GM12878 (cell line): ENCODE data around the gene NTN3. TPM values are rescaled to one million over a fixed set of nuclear protein-coding genes. Genes with fewer than 3 reads are reported as not detected.

ENCODE experiments used
- BACH1 ChIP-seq: fragments of 450-650 bp; IDR thresholded peaks from 2 replicates; pipeline ENCODE4 v1.6.1; 2017; ENCODE audit warnings: mild to moderate bottlenecking, borderline replicate concordance
- CHD4 ChIP-seq: fragments of 200-600 bp; sonication (generic); IDR thresholded peaks from 2 replicates; pipeline ENCODE4 v1.6.1; 2016; ENCODE audit warnings: mild to moderate bottlenecking
- CREB1 ChIP-seq: IDR thresholded peaks from 2 replicates; pipeline ENCODE4 v1.6.1; 2012; ENCODE audit warnings: low read depth, mild to moderate bottlenecking, inconsistent platforms
- EGR1 ChIP-seq, 2 experiments: IDR thresholded peaks; 1 replicate in 1 of 2; 2 replicates in 1 of 2; pipeline ENCODE4 v1.6.1; 2011 to 2012; ENCODE audit warnings: low read depth in 2 of 2, low read length in 2 of 2, borderline replicate concordance in 1 of 2, mild to moderate bottlenecking in 1 of 2, moderate library complexity in 1 of 2
- EP300 ChIP-seq, 2 experiments: fragments of 150-350 bp in 1 of 2; IDR thresholded peaks; 2 replicates each; pipeline ENCODE4 v1.6.1; 2011 to 2012; ENCODE audit warnings: low read depth in 2 of 2, low read length in 2 of 2, borderline replicate concordance in 1 of 2, improper control_type of control experiment in 1 of 2, inconsistent platforms in 1 of 2; ENCODE audit not compliant: control insufficient read depth in 1 of 2
- ETV6 ChIP-seq, 2 experiments: fragments of 450-650 bp in 1 of 2; IDR thresholded peaks in 1 of 2; conservative IDR thresholded peaks in 1 of 2; 2 replicates each; pipeline ENCODE4 v1.6.1; 2014; ENCODE audit warnings: antibody characterized with exemption in 1 of 2, borderline replicate concordance in 1 of 2, low read depth in 1 of 2, mild to moderate bottlenecking in 1 of 2, moderate library complexity in 1 of 2
- FOXM1 ChIP-seq: IDR thresholded peaks from 2 replicates; pipeline ENCODE4 v1.6.1; 2012; ENCODE audit warnings: low read depth, mild to moderate bottlenecking, inconsistent platforms, low read length, moderate library complexity
- GABPA ChIP-seq: IDR thresholded peaks from 2 replicates; pipeline ENCODE4 v1.6.1; 2014; ENCODE audit warnings: antibody characterized with exemption, low read depth, mild to moderate bottlenecking, inconsistent platforms
- HCFC1 ChIP-seq: fragments of 150-350 bp; IDR thresholded peaks from 2 replicates; pipeline ENCODE4 v1.6.1; 2014; ENCODE audit warnings: low read length
- HDGF ChIP-seq: fragments of 450-650 bp; IDR thresholded peaks from 2 replicates; pipeline ENCODE4 v1.6.1; 2016; ENCODE audit warnings: antibody characterized with exemption
- JUND ChIP-seq: IDR thresholded peaks from 2 replicates; pipeline ENCODE4 v1.6.1; 2012; ENCODE audit warnings: low read depth, mild to moderate bottlenecking, low read length, improper control_type of control experiment, moderate library complexity
- MEF2A ChIP-seq: IDR thresholded peaks from 2 replicates; pipeline ENCODE4 v1.6.1; 2011; ENCODE audit warnings: low read depth, mild to moderate bottlenecking, low read length, moderate library complexity; ENCODE audit not compliant: insufficient read depth
- MYB ChIP-seq: fragments of 150-350 bp; IDR thresholded peaks from 2 replicates; pipeline ENCODE4 v1.6.1; 2014; ENCODE audit warnings: mild to moderate bottlenecking, low read depth, low read length, borderline replicate concordance
- NBN ChIP-seq: fragments of 450-650 bp; IDR thresholded peaks from 2 replicates; pipeline ENCODE4 v1.6.1; 2016
- NFIC ChIP-seq: IDR thresholded peaks from 2 replicates; pipeline ENCODE4 v1.6.1; 2012; ENCODE audit warnings: low read depth, mild to moderate bottlenecking, inconsistent platforms, low read length, moderate library complexity
- NFYA ChIP-seq: IDR thresholded peaks from 2 replicates; pipeline ENCODE4 v1.6.1; 2011; ENCODE audit warnings: low read depth, mild to moderate bottlenecking, low read length, improper control_type of control experiment, borderline replicate concordance
- POLR2AphosphoS2 ChIP-seq: IDR thresholded peaks from 2 replicates; pipeline ENCODE4 v1.6.1; 2011; ENCODE audit warnings: low read depth, mild to moderate bottlenecking, low read length, improper control_type of control experiment, moderate library complexity
- RB1 ChIP-seq: fragments of 450-650 bp; formaldehyde crosslinking; IDR thresholded peaks from 2 replicates; pipeline ENCODE4 v1.6.1; 2017; ENCODE audit warnings: mild to moderate bottlenecking, borderline replicate concordance
- RBBP5 ChIP-seq: fragments of 200-600 bp; sonication (generic); conservative IDR thresholded peaks from 2 replicates; pipeline ENCODE4 v1.6.1; 2016
- SIX5 ChIP-seq: IDR thresholded peaks from 2 replicates; pipeline ENCODE4 v1.6.1; 2011; ENCODE audit warnings: mild to moderate bottlenecking, low read depth, low read length, moderate library complexity; ENCODE audit not compliant: severe bottlenecking
- SP1 ChIP-seq: IDR thresholded peaks from one replicate; pipeline ENCODE4 v1.6.1; 2011; ENCODE audit warnings: low read depth, low read length
- STAT3 ChIP-seq: IDR thresholded peaks from 2 replicates; pipeline ENCODE4 v1.6.1; 2011; ENCODE audit warnings: low read depth, low read length, improper control_type of control experiment
- SUZ12 ChIP-seq: fragments of 200-600 bp; sonication (generic); IDR thresholded peaks from one replicate; pipeline ENCODE4 v1.6.1; 2018; ENCODE audit warnings: antibody characterized with exemption, mild to moderate bottlenecking; ENCODE audit not compliant: unreplicated experiment
- TCF7 ChIP-seq: IDR thresholded peaks from 2 replicates; pipeline ENCODE4 v1.6.1; 2014; ENCODE audit warnings: antibody characterized with exemption, borderline replicate concordance
- polyA plus RNA-seq, 11 experiments: library from polyadenylated mRNA; depleted of rRNA in 4 of 11; unstranded in 6 of 11; stranded (reverse) in 5 of 11; fragments of >200 nt; fragmentation: Nextera tagmentation in 4 of 11; fragmentation: Illumina TruSeq in 1 of 11; extraction: Ambion mirVana in 4 of 11; extraction: Trizol in 1 of 11; gene quantifications; 1 replicate in 1 of 11; 2 replicates in 10 of 11; pipeline versions ENCODE4 v1.2.1 to v1.2.3, GENCODE V29; 2011 to 2016; ENCODE audit warnings: inconsistent platforms in 2 of 11, missing spikeins in 2 of 11, low read depth in 1 of 11
- total RNA-seq, 4 experiments: library from RNA; depleted of rRNA in 3 of 4; stranded (reverse); fragments of >200 nt in 3 of 4; fragmentation: Illumina TruSeq in 1 of 4; extraction: Trizol in 1 of 4; gene quantifications; 2 replicates each; pipeline versions ENCODE4 v1.2.1 to v1.2.3, GENCODE V29; 2013 to 2021
- TF ChIP-seq, protein P1 (sequence below): fragments of 450-650 bp; IDR thresholded peaks from 2 replicates; pipeline ENCODE4 v1.6.1; 2018; ENCODE audit warnings: borderline replicate concordance, mild to moderate bottlenecking; ENCODE audit not compliant: partially characterized antibody
- TF ChIP-seq, protein P2 (sequence below): fragments of 450-650 bp; IDR thresholded peaks from 2 replicates; pipeline ENCODE4 v1.6.1; 2017; ENCODE audit warnings: low read depth, mild to moderate bottlenecking, moderate library complexity
- TF ChIP-seq, protein P3 (sequence below): IDR thresholded peaks from 2 replicates; pipeline ENCODE4 v1.6.1; 2012; ENCODE audit warnings: low read depth, low read length, improper control_type of control experiment

NTN3 gene
- total and polyA plus RNA-seq, 10 of the 15 experiments (the other 5 are each of a cell fraction or from before 2014, with no cell fraction given), result 0.04 TPM; not detected in 9

DNA sequence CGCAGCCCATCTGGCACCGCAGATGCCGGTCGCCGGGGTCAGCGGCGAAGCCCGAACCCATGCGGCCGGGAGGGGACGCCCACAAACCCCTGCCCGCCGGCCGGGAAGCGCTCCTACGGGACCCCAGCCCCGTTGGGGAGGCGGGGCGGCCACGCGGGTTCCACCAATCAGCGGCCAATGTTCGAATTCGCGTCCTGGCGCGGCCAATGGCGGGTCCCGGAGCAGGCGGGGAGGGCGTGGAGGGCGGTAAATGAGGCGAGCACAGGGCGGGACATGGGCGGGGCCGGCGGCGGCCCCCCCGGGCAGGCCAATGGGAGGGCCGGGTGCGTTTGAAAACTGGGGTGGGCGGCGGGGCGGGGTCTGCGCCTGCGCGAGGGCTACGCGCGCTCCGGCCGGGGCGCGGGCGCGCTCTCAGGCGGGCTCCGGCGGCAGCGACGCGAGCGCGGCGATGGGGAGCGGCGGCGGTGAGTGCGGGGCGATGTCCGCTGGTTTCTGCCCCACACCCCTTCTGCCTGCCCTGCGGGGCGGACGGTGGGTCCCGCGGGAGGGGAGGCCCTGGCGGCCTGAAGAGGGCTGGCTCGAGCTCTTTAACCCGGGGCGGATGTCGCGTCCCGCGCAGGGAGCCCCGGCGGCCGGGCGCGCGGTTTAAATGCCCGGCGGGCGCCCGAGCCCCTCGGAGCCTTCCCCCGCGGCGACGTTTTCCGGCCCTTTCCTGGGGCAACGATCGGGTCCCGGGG is 41.9 kb upstream of the NTN3 start, which contains the start of gene CCNF (continued):
- TF ChIP-seq, protein P1, sequence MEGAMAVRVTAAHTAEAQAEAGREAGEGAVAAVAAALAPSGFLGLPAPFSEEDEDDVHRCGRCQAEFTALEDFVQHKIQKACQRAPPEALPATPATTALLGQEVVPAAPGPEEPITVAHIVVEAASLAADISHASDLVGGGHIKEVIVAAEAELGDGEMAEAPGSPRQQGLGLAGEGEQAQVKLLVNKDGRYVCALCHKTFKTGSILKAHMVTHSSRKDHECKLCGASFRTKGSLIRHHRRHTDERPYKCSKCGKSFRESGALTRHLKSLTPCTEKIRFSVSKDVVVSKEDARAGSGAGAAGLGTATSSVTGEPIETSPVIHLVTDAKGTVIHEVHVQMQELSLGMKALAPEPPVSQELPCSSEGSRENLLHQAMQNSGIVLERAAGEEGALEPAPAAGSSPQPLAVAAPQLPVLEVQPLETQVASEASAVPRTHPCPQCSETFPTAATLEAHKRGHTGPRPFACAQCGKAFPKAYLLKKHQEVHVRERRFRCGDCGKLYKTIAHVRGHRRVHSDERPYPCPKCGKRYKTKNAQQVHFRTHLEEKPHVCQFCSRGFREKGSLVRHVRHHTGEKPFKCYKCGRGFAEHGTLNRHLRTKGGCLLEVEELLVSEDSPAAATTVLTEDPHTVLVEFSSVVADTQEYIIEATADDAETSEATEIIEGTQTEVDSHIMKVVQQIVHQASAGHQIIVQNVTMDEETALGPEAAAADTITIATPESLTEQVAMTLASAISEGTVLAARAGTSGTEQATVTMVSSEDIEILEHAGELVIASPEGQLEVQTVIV, result no peak
- no peak for TF ChIP-seq NBN
- TF ChIP-seq RB1, result peak; percentile 65; the same call in 1 of the 2 replicates
- TF ChIP-seq MYB, result no peak
- no peak for TF ChIP-seq NFYA
- TF ChIP-seq EGR1 (IDR thresholded peaks at IDR 0.05; ENCODE audit: borderline replicate concordance in 1 of 2, low read depth in 2 of 2, low read length in 2 of 2), result 0 out of 3 replicates have a peak, but pooled peaks of 1 of the 2 experiments have one; percentile 34
- TF ChIP-seq SP1, result peak; percentile 94
- peak; percentile 40; the same call in 1 of the 2 replicates for TF ChIP-seq FOXM1
- no peak for TF ChIP-seq JUND
- no peak for TF ChIP-seq SUZ12
- no peak for TF ChIP-seq CHD4
- no peak for TF ChIP-seq CREB1
- TF ChIP-seq SIX5, result no peak
- TF ChIP-seq BACH1, result peak; percentile 47; the same call in 1 of the 2 replicates
- TF ChIP-seq STAT3, result no peak
- TF ChIP-seq RBBP5, result no peak
- no peak for TF ChIP-seq EP300 (IDR thresholded peaks at IDR 0.05; ENCODE audit: borderline replicate concordance in 1 of 2, control insufficient read depth in 1 of 2, low read depth in 2 of 2, low read length in 2 of 2)
- no peak for TF ChIP-seq HDGF
- TF ChIP-seq HCFC1, result no peak
- TF ChIP-seq TCF7, result no peak
- TF ChIP-seq MEF2A, result no peak
- TF ChIP-seq, protein P2, sequence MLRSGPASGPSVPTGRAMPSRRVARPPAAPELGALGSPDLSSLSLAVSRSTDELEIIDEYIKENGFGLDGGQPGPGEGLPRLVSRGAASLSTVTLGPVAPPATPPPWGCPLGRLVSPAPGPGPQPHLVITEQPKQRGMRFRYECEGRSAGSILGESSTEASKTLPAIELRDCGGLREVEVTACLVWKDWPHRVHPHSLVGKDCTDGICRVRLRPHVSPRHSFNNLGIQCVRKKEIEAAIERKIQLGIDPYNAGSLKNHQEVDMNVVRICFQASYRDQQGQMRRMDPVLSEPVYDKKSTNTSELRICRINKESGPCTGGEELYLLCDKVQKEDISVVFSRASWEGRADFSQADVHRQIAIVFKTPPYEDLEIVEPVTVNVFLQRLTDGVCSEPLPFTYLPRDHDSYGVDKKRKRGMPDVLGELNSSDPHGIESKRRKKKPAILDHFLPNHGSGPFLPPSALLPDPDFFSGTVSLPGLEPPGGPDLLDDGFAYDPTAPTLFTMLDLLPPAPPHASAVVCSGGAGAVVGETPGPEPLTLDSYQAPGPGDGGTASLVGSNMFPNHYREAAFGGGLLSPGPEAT, result no peak
- no peak for TF ChIP-seq POLR2AphosphoS2
- no peak for TF ChIP-seq GABPA
- TF ChIP-seq, protein P3, sequence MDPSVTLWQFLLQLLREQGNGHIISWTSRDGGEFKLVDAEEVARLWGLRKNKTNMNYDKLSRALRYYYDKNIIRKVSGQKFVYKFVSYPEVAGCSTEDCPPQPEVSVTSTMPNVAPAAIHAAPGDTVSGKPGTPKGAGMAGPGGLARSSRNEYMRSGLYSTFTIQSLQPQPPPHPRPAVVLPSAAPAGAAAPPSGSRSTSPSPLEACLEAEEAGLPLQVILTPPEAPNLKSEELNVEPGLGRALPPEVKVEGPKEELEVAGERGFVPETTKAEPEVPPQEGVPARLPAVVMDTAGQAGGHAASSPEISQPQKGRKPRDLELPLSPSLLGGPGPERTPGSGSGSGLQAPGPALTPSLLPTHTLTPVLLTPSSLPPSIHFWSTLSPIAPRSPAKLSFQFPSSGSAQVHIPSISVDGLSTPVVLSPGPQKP, result no peak
- no peak for TF ChIP-seq NFIC
- no peak for TF ChIP-seq ETV6 (conservative IDR thresholded peaks at IDR 0.05 in 1 of 2, IDR thresholded peaks at IDR 0.05 in 1 of 2; ENCODE audit: borderline replicate concordance in 1 of 2, low read depth in 1 of 2)
